RKO (cell line): ENCODE measurements around the gene FBN3.

Experiments
- DNase-seq: peaks from one replicate; pipeline ENCODE4 v3.0.0-alpha.2; 2016; ENCODE audit warnings: low spot score

Gene FBN3

GRCh38 chr19:8089664-8090601 lies 59.5 kb downstream of the FBN3 start:
- DNase-seq, result no peak

DNA sequence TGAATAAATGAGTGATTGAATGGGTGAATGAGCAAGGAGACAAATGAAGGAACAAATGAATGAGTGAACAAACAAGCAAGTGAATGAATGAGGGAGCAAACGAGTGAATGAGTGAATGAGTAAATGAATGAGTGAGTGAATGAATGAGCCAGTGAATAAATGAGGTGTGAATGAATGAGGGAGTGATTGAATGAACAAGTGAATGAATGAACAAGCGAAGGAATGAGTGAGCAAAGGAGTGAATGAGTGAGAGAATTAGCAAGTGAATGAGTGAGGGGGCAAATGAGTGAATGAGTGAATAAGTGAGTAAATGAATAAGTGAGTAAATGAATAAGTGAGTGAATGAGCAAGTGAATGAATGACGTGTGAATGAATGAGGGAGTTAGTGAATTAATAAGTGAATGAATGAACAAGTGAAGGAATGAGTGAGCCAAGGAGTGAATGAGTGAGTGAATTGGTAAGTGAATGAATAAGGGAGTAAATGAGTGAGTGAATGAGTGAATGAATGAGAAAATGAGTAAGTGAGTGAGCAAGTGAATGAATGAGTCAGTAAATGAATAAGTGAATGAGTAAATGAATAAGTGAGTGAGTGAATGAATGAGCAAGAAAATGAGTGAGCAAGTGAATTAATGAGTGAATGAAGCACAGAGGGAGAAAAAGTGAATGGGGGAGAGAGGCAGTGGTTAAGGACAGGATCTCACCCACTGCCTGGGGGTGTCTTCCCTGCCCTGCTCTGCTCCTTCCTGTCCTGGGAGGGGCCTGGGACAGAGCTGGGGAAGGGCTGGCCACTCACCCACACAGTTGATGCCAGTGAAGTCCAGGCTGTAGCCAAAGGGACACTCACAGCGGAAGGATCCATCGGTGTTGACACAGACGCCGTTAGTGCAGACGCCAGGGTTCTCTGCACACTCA lies 60.4 kb downstream of the FBN3 start:
- peak; percentile 20 for DNase-seq

DNA sequence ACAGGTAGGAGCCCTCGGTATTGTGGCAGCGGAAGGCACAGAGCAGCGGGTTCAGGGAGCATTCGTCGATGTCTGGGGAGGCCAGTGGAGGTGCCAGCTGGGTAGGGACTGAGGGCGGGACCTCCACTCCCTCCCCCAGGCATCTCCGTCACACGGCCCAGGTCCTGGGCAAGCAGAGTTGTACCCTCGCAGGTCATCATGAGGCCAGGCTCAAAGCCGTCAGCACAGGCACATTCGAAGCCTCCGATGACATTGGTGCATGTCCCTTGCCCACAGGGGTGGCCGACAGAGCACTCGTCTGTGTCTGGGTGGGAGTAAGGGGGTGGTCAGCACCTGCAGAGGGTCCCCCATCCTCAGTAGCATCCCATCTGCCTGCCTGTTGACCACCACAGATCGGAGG lies 61.5 kb downstream of the FBN3 start:
- no peak for DNase-seq

GRCh38 chr19:8086849-8087248 lies 62.5 kb downstream of the FBN3 start:
- DNase-seq, result no peak

DNA sequence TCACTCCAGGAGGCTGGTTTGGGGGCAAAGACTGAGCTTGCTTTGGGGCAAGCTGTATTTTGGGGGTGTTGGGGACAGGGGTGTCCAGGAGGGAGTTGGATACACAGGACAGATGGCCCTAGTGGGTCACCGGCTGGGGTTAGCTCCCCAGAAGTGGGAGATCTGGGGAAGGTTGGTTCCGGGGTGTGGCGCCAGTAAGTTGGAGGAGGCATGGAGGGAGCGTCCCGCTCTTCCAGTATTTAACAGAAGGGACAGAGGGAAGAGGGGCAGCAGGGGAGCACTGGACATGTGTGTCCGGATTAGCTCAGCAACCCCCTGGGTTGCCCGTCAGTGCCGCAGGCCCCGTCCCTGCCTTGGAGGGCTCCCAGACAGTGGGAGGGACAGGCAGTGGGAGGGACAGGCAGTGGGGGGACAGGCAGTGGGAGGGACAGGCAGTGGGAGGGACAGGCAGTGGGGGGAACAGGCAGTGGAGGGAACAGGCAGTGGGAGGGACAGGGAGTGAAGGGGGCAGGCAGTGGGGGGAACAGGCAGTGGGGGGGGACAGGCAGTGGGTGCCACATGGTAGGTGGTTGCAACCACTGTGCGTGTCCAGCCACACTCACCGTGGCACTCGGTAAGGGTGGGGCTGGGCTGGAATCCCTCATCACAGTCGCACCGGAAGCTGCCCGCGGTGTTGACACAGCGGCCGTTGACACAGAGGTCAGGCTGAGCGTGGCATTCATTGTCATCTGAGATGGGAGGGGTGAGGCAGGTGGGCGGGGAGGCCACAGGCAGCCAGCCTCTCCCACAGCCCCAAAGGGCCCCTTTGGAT lies 63.6 kb downstream of the FBN3 start:
- peak; percentile 12 for DNase-seq

DNA sequence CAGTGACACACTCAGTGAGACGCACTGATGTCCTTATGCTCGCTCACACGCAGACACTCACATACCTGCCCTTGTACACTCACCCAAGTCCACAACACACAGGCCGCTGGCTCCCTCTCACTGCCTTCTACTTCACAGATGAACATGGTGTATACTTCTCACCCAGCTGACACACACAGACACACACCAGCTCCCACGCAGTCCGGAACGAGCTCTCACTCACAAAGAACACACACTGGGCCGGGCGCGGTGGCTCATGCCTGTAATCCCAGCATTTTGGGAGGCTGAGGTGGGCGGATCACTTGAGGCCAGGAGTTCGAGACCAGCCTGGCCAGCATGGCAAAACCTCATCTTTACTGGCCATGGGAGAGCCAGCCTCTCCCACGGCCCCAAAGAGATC lies 65.2 kb downstream of the FBN3 start:
- no peak for DNase-seq

GRCh38 chr19:8083141-8083540 lies 66.3 kb downstream of the FBN3 start:
- no peak for DNase-seq

DNA sequence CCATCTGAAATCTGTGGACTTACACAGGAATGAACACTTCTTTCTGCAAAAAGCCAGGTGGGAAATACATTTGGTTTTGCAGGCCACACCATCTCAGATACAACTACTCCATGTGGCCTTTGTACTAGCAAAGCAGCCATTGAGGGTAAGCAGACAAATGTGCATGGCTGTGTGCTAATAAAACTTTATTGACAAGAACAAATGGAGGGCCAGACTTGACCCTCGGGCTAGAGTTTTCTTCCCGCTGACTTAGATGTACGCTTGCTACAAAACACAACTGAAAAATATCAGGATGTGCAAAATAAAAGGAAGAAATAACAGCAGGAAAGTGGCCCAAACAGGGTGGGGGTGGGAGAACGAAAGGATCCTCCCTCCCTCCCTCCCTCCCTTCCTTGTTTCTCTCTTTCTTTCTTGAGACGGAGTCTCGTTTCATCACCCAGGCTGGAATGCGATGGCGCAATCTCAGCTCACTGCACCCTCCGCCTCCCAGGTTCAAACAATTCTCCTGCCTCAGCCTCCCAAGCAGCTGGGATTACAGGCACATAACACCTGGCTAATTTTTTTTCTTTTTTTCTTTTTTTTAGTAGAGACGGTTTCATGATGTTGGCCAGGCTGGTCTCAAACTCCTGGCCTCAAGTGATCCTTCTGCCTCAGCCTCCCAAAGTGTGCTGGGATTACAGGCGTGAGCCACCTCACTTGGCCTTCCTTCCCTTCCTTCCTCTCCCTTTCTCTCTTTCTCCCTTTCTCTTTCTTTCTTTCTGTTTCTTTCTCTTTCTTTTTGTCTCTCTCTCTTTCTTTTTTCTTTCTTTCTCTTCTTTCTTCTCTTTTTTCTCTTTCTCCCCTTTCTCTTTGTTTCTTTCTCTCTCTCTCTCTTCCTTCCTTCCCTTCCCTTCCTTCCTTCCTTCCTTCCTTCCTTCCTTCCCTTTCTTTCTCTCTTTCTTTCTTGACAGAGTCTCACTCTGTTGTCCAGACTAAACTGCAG lies 67.5 kb downstream of the FBN3 start:
- no peak for DNase-seq

DNA sequence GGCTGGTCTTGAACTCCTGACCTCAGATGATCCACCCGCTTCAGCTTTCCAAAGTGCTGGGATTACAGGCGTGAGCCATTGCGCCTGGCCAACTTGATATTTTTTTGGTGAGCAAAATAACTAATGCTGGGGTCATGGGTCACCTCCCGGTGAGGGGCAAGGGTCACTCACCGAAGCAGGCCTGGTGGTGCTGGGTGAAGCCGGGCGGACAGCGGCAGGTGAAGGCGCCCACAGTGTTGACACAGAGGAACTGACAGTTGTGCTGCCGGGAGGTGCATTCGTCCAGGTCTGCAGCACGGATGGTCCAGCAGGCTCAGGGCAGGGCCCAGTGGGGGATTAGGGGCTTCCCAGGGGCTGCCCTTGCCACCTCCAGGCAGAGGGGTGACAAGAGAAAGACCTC lies 68.6 kb downstream of the FBN3 start:
- no peak for DNase-seq

- DNase-seq, result no peak
Observed at GRCh38 chr19:8079988-8080387, 69.4 kb downstream of the FBN3 start.

GRCh38 chr19:8075158-8076074 lies 74.0 kb downstream of the FBN3 start:
- DNase-seq, result no peak

GRCh38 chr19:8074501-8074900 lies 74.9 kb downstream of the FBN3 start:
- DNase-seq, result no peak

GRCh38 chr19:8071912-8072311 lies 77.5 kb downstream of the FBN3 start:
- DNase-seq, result no peak

DNA sequence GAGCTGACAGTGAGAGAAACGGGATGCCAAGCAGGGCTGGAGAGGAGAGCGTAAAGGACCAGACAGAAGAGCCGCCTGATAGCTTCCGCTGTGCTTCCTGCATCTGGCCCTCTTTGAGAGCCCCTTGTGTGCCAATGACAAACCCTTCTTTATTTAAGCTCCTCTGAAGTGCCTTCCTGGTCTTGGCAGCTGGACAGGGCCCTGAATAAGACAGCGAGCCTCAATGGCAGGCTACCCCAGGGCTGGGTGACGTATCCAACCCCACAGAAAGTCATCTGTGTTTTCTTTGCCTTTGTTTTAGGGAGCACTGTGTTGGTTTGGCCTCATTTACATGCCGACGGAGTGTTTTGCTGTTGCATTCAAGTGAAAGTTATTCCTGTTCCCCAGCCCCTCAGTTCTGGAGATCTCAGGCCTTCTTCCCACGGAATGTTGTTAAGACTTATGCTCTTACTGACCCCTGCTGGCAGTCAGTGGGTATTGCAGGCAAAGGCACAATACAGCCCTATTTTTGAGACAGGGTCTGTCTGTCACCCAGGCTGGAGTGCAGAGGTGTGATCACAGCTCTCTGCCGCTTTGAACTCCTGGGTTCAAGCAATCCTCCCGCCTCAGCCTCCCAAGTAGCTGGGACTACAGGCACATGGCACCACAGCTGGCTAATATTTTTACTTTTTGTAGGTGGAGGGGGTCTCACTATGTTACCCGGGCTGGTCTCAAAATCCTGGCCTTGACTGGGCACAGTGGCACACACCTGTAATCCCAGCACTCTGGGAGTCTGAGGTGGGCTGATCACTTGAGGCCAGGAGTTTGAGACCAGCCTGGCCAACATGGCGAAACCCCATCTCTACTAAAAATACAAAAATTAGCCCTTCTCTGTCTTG lies 80.1 kb downstream of the FBN3 start:
- peak; percentile 12 for DNase-seq

DNA sequence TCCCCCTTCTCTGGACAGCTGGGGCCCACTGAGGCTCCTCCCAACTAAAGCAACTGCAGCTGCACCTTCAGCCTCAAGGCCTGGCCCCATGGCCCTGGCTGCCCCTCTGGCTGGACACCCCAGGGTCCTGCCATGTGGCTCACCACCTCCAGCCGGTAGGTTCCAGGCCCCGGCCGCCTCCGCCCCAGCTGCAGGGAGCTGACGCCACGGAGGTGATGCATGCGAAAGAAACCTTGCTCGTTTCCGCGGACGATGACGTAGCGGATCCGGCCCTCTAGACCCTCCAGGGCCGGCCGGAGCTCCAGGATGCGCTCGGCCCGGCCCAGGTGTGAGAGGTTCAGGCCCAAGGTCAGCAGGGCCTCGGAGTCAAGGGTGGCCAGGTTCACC lies 83.5 kb downstream of the FBN3 start:
- no peak for DNase-seq

- no peak for DNase-seq
Observed at GRCh38 chr19:8064911-8065874, 84.2 kb downstream of the FBN3 start.

- DNase-seq, result no peak
Observed at GRCh38 chr19:8057545-8058270, 91.7 kb downstream of the FBN3 start.
